Measurements from ENCODE around the gene EGFL6.
"Not testable (repeated sequence)": the region's sequence is repeated elsewhere in the genome, so short reads cannot be mapped to it uniquely, and the experiment has no call there.

EGFL6 gene

GRCh38 chrX:13654116-13654515 lies 84.7 kb downstream of the EGFL6 start:
- DNase-seq: no peak

DNA sequence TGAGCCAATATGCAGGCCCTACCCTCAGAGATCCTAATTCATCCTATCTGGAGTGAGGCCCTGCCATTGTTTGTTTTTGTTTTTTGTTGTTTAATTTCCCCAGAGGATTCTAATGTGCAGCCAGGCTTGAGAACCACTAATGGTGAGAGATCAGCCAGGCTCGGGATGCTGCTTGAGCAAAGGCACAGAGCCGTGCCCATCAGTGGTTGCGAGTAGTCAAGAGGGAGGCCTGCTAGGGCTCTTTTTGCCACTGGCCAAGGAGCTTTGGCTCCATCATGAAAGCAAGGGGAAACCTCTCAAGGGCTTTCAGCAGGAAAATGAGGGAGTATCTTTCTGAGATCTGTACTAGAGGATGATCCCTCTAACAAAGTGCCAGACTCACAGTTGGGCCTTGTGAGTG lies 86.3 kb downstream of the EGFL6 start:
- no peak for DNase-seq

- no peak for DNase-seq
These were observed 89.2 kb downstream of the EGFL6 start for GRCh38 chrX:13658602-13659001.

DNA sequence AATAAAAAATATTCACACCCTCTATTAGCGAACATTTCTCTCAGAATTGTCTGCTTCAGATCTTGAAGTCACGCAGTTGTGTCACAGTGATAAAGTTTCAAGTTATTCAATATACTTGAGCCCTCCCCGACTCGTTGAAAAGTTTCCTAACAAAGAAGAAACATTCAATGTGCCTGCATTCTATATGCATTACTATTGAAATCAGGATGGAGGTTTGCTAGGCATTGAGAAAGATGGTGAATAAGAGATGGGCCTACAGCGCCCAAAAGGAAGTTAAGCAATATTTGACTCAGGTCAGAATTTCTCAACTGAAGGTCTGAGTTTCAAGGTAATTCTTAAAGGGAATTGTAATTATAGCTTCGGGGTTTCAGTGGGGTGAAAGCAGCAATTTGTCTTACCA lies 89.7 kb downstream of the EGFL6 start:
- peak; percentile 59 for DNase-seq

- DNase-seq: no peak
These were observed 92.4 kb downstream of the EGFL6 start for GRCh38 chrX:13661735-13662288.

GRCh38 chrX:13662355-13662791 lies 93.0 kb downstream of the EGFL6 start:
- DNase-seq: no peak

- DNase-seq: no peak
These were observed 94.6 kb downstream of the EGFL6 start for GRCh38 chrX:13664020-13664419.

GRCh38 chrX:13666836-13667235 lies 97.4 kb downstream of the EGFL6 start:
- DNase-seq: peak; percentile 13

DNA sequence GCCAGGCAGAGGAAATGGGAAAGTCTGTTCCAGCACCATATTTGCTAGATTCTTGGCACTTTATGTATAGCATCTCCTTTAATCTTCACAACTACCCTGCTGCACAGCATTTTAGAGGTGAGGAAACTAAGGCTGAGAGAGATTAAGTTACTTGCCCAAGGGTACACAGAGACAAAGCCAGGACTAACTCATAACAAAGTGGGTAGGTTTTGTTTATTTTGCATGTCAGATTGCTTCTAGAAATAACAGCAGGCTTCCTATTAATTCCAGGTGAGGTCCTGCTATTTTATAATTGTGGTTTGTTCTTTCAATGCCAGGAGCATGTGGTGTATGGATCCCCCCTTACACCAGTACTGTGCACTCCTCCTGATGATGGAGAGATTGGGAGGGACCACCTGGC lies 98.5 kb downstream of the EGFL6 start:
- DNase-seq: no peak

GRCh38 chrX:13669246-13669737 lies 99.9 kb downstream of the EGFL6 start:
- peak; percentile 85 for DNase-seq

- DNase-seq: not testable (repeated sequence)
These were observed 100.4 kb downstream of the EGFL6 start for GRCh38 chrX:13669755-13670154.

- no peak for DNase-seq
These were observed 100.8 kb downstream of the EGFL6 start for GRCh38 chrX:13670197-13670596.

- DNase-seq: no peak
These were observed 103.6 kb downstream of the EGFL6 start for GRCh38 chrX:13673016-13673415.

- no peak for DNase-seq
These were observed 107.5 kb downstream of the EGFL6 start for GRCh38 chrX:13676885-13677284.

- DNase-seq: not testable (repeated sequence)
These were observed 110.3 kb downstream of the EGFL6 start for GRCh38 chrX:13679700-13680099.

DNA sequence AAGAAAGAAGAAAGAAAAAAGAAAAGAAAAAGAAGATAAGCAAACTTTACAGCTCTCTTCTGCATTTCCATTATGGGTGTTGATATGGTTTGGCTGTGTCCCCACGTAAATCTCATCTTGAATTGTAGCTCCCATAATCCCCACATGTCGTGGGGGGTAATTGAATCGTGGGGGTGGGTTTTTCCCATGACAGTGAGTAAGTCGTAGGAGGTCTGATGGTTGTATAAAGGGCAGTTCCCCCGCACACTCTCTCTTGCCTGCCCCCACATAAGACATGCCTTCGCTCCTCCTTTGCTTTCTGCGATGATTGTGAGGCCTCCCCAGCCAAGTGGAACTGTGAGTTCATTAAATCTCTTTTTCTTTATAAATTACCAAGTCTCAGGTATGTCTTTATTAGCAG lies 112.2 kb downstream of the EGFL6 start:
- no peak for DNase-seq
